WERI-Rb-1 (cell line): ENCODE data around the gene ERG.
A peak's percentile ranks its signal among the peaks of the same experiment; 100 is the strongest.

Experiments
- DNase-seq: peaks from one replicate; pipeline ENCODE4 v3.0.0-alpha.2; 2020
- H3K27ac ChIP-seq: fragments of 250-450 bp; sonication (Bioruptor Pico); 2 replicates; pipeline ENCODE4 v1.5.1; 2020; ENCODE audit warnings: mild to moderate bottlenecking, moderate library complexity
- H3K27me3 ChIP-seq: fragments of 250-450 bp; sonication (Bioruptor Pico); 2 replicates; pipeline ENCODE4 v1.5.1; 2021; ENCODE audit warnings: mild to moderate bottlenecking, low read depth, moderate library complexity; ENCODE audit not compliant: insufficient read depth, severe bottlenecking
- H3K36me3 ChIP-seq: fragments of 250-450 bp; sonication (Bioruptor Pico); 2 replicates; pipeline ENCODE4 v1.5.1; 2020; ENCODE audit warnings: mild to moderate bottlenecking, moderate library complexity
- H3K4me3 ChIP-seq: 2 replicates; pipeline ENCODE4 v1.5.1; 2011; ENCODE audit warnings: low read depth, mild to moderate bottlenecking, control low read depth, low read length
- H3K9me3 ChIP-seq: fragments of 250-450 bp; sonication (Bioruptor Pico); 2 replicates; pipeline ENCODE4 v1.5.1; 2021; ENCODE audit warnings: mild to moderate bottlenecking, moderate library complexity; ENCODE audit not compliant: severe bottlenecking
- CTCF ChIP-seq: IDR thresholded peaks from 2 replicates; pipeline ENCODE4 v1.5.1; 2011; ENCODE audit warnings: low read depth, mild to moderate bottlenecking, control low read depth, inconsistent platforms, low read length

Gene ERG

GRCh38 chr21:38404177-38404576 lies 94.1 kb downstream of the ERG start:
- H3K27ac ChIP-seq, result no peak overlapping the region
- no peak for TF ChIP-seq CTCF
- H3K36me3 ChIP-seq, result no peaks in the 10 kb centered on the region
- no peak for DNase-seq
- no peaks in the 10 kb centered on the region for H3K27me3 ChIP-seq
- no peak overlapping the region for H3K4me3 ChIP-seq
- peaks cover 4% of the 10 kb centered on the region for H3K9me3 ChIP-seq

- no peaks in the 10 kb centered on the region for H3K36me3 ChIP-seq
- no peaks in the 10 kb centered on the region for H3K9me3 ChIP-seq
- no peak overlapping the region for H3K27ac ChIP-seq
- no peak for DNase-seq
- H3K27me3 ChIP-seq, result no peaks in the 10 kb centered on the region
- TF ChIP-seq CTCF, result no peak
- H3K4me3 ChIP-seq, result no peak overlapping the region
Measured at GRCh38 chr21:38402795-38403194, 95.5 kb downstream of the ERG start.

GRCh38 chr21:38402291-38402690 lies 96.0 kb downstream of the ERG start:
- no peaks in the 10 kb centered on the region for H3K27me3 ChIP-seq
- no peaks in the 10 kb centered on the region for H3K9me3 ChIP-seq

GRCh38 chr21:38401191-38401926 lies 96.9 kb downstream of the ERG start:
- no peak for DNase-seq
- H3K36me3 ChIP-seq, result no peaks in the 10 kb centered on the region
- no peak overlapping the region for H3K4me3 ChIP-seq
- H3K9me3 ChIP-seq, result no peaks in the 10 kb centered on the region
- H3K27me3 ChIP-seq, result no peaks in the 10 kb centered on the region
- peak overlapping the region; percentile 81 for H3K27ac ChIP-seq
- TF ChIP-seq CTCF, result no peak

More at GRCh38 chr21:38402291-38402690, 96.0 kb downstream of the ERG start:
- Histone ChIP-seq H3K27ac (no peak overlapping the region), H3K36me3 (no peaks in the 10 kb centered on the region), H3K4me3 (no peak overlapping the region)
- no peak for DNase-seq
- no peak for TF ChIP-seq CTCF

- H3K27ac ChIP-seq, result peak overlapping the region; percentile 81
- DNase-seq, result peak; percentile 92
- no peaks in the 10 kb centered on the region for H3K27me3 ChIP-seq
- TF ChIP-seq CTCF, result no peak
- H3K9me3 ChIP-seq, result no peaks in the 10 kb centered on the region
- H3K36me3 ChIP-seq, result no peaks in the 10 kb centered on the region
- H3K4me3 ChIP-seq, result peak overlapping the region; percentile 36
Measured at GRCh38 chr21:38400195-38400919, 97.9 kb downstream of the ERG start.
